NOMO-1 treated with dmso at 0.1 percent for 144 hours (cell line): ENCODE data around the gene PSEN2.

Experiments used
- DNase-seq: peaks from one replicate; lab custom pipeline; 2025; ENCODE audit not compliant: unreplicated experiment; lab: John Stamatoyannopoulos, UW

PSEN2 gene

DNA sequence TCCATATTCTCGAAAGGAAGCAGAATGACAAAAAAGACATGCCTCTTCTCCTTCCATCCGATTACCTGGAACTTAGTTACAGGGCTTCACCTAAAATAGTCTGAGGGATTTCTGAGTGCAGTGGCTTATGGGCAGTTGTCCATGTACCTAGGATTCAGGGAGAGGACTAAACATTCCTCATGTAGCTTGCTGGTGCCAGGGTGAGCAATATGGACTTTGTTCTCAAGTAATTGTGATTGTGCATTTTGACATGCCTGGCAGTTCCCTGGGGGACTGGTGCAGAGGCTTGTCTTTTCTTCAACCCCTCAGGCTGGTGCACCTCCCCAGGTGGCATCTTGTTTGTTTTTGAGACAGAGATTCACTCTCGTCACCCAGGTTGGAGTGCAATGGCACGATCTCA, 6.1 kb upstream of the PSEN2 start:
- DNase-seq, result no peak

DNA sequence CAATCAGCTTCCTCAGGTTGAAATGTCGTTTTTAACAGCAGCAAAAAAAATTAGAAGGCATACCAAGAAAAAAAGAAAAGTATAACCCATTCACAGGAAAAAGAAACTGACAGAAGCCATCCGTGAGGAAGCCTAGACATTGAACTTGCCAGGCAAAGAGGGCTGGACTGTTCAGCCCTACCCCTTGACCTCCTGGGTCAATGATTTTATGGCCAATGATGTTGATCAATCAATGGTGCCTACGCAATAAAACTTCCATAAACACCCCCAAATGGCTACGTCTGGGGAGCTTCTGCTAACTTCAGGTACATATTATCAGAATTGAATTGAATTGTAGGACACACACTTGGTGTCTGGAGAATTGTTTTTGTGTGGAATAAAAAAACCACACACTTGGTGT, 4.8 kb upstream of the PSEN2 start:
- no peak for DNase-seq

DNA sequence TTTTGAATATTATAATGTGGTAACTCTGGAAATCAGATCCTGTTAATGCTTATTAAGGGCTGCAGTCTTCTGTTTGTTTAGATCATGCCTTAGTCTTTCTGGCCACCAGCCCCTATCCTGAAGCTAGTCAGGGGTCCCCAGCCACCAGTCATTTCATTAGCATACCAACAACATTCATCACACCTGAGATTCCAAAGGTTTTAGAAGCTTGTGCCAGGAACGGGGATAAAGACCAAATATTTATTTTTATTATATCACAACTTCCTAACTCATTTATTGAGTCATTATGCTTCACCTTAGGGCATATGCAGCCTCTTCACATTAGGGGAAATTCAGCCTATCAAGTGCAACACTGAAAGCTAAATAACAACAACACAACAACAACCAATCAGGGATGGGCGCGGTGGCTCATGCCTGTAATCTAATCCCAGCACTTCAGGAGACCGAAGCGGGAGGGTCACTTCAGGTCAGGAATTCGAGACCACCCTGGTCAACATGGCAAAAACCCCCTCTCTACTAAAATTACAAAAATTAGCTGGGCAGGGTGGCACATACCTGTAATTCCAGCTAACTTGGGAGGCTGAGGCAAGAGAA, 2.9 kb upstream of the PSEN2 start:
- no peak for DNase-seq

DNA sequence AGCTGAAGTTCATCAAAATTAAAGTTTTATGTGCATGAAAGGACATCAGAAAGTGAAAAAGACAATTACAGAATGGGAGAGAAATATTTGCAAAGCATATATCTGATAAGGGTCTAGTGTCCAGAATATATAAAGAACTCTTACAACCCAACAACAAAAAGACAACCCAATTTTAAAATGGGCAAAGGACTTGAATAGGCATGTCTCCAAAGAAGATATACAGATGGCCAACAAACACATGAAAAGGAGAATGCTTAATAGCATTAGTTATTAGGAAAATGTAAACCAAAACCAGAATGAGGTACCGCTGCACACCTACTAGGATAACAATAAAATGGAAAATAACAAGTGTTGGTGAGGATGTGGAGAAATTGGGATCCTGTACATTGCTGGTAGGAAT, 1.7 kb upstream of the PSEN2 start:
- no peak for DNase-seq

DNA sequence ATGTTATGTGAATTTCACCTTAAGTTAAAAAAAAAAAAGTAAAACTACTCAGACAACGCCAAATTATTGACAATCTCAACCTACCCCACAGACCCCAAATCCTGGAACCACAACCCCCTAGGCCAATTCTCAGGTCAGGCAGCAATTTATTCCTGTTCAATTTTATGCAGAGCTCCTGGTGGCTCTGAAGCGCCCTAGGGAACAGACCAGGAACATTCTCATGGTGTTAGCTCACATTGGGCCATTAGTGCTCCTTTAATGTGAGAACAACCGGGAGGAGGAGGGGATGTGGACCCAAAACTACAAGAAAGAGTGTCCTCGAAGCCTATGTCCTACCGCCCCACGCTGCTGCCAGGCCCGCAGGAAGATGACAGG, 403 bp upstream of the PSEN2 start:
- DNase-seq, result no peak

DNA sequence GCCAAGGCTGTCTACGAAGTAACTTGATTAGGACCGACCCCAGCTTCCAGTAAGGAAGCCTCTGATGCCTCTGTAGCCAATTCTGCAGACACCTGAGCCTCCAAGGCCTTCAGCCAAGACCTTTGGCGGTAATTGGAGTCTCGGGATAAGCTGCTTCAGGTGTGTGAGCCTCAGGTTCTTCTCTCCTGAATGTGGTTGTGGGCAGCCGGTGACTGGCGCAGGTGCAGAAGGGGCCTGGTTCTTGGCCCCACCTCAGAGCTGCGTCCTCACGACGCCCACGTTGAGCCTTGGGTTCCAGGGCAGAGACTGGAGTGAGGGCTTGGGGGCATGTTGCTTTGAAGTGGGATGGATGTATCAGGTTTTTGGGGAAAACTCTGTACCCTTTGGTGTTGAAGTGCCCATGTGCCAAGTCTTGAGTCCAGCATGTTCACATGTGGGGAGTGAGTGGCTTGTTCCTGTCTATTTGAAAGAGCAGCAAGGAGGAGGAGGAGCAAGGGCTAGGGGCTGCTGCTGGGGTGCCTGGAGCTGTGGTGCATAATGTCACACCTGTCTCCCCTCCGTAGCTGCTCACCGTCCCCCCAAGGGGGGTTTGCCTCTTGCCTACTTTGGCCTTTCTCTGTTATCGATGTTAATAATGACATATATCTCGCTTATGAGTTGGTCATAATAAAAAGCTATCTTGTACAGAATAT, 1.4 kb downstream of the PSEN2 start:
- no peak for DNase-seq

DNA sequence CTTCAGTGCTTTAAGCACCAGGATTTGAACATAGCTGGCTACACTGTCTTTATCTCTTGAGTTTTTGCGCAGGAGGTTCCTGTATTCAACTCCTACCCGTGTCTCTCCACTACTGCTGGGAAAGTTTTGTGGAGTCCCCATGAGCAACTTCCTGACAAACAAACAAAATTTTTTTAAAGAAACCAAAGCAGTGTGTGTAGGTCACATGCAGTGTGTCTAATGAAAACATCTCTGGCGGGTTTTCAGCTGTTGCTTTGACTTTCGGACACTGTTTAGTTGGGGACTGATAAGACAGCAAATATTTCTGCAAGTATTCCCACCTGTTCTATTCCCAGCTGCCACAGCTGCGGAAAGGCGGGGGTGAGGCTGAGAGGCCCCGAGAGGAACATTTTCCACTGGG, 2.0 kb downstream of the PSEN2 start:
- DNase-seq, result no peak

DNA sequence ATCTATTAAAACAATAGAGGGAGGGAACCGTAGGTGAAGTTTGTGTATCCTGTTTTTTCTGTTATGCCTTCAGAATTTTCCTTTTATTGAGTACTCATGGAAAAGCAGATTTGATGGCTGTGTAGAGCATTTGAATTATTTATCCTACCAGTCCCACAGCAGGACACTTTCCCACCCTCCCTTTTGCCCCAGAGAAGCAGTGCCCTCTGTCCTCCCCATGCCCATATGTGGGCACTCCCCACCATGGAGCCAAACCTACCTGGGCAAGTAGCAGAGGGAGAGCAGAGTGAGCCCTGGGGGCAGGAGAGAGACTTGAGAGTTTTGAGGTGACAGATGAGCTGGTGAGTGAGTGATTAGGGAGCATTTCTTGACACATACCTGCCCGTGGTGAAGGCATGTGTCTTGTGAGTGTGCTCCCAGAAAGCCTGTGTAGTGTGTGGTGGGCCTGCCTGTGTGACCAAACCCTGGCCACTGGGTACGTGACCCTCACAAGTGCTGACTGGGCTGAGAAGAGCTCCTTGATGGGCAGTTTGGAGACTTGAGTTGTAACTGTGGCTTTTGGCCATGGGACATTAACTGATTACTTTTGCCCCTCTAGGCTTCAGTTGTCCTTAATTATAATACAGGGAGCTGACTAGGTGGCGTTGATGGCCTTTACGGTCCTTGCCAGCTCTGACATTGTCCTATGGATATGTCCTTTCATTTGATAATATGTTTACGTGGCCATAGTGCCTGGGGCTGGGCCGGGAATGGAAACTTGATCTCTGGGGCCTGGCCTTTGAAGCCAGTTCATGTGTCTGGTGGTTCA, 3.6 kb downstream of the PSEN2 start:
- DNase-seq, result no peak

DNA sequence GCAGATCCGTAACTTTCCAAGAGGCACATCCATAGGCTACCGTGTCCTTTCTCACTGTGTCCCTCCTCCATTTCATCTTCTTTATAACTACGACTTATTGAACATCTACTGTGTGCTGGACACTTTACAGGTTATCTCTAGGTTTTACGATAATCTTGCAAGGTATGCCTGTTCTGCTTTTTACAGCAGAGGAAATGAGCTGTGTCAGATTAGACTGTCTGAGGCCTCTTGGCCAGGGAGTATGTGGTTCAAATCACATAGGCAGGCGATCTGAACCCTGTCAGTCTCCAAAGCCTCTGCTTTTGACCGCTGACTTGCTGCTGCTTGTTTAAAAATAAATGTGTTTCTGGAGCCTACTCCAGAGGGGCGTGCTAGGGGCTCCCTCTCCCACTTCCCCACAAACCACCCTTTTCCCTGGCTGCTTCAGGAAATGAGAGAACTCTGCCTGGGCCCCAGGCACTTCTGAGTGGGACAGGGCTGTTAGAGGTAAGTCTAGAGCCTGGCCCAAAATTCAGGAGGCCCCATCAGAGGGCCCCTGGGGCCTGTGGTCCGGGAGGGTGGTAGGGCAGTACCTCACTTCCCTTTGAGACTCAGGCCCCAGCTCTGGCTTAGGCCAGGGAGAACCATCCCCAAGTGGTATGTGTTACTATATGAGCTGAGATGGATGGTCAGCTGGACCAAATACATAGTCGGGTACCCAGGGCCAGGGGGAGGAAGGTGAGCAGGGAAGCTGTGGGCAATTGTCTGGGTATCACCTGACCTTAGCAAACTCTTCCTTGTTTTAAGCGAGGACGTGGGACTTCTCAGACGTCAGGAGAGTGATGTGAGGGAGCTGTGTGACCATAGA, 4.4 kb downstream of the PSEN2 start:
- DNase-seq, result no peak

DNA sequence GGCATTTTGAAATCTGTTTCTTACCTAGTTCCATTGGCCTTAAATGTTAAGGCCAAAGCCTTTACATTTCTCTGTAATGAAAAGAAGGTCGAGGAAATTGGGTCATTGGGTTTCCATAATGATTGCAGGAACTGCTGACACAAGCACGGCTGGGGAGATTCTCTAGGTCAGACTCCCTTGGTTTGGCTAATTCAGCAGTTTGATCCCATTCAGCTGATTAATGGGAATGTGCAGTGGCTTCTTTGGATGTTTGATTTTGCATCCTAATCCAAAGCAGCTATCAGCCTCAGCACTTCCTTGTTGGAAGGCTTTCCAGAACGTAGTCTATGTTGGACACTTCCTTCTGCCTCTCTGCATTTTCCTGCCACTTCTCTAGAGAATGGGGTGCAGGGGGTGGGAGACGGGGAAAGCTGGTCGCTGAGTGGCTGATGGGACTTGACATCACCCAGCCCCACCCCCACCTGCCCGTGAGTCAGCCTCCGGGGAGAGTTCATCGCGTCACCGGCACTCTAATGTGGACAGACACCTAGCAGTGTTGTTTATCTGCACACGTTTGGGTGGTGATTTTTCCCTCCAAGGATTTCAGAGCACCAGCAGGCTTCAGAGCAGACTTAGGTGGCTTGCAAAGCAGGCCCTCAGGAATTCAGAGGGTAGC, 5.4 kb downstream of the PSEN2 start:
- DNase-seq, result no peak

DNA sequence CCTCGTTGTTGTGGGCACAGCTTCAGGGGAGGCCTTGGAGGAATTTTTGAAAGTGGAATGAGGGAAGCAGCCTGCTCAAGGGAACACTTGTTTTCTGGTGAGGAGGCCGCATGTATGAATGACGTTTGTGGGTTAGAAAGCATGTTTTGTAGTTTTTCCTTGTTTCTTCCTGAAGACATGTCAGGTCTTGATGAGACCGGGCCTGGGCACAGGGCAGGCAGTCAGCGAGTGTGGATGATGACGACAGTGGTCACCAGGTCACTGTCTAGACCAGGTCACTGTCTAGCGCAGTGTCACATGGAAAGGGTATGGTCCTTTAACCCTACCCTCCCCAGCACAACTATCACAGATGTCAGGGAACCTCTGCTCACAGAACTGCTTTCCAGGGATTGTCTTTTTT, 7.3 kb downstream of the PSEN2 start:
- no peak for DNase-seq

DNA sequence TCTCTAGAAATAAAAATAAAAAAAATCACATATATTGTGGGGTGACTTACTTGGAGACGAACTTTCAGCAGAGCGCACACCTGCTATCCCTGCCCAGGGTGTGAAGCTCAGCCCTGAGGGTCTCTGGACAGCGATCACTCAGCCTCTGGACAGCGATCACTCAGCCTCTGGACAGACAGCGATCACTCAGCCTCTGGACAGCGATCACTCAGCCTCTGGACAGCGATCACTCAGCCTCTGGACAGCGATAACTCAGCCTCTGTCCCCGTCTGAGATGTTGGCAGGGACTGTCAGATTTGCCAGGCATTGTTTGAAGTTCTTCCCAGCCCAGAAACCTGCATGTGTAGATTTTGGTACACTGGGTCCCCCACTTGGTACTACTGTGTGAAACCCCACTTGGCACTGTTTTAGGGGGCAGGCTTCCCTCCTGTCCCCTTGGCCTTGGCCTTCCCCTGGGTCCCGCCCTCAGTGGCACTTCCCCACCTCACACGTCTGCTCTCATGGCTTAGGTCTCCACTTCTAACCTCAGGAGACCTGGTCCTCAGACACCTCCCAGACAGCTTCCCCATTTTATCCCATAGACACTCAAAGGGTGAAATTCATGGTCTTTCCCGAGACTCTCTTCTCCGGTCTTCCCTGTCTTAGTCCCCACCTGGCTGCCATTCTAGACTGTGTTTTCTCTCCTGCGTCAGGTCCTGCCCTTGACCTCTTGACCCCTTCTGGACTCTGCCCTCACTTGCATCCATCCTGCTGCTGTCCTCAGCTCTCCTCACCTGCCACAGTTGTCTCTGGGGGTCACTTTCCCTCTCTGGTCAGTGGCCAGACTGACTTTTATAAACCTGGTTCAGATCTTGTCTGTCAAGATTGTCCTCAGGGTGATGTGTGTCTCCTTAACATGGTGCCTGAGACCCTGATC, 10.2 kb downstream of the PSEN2 start:
- DNase-seq, result no peak

DNA sequence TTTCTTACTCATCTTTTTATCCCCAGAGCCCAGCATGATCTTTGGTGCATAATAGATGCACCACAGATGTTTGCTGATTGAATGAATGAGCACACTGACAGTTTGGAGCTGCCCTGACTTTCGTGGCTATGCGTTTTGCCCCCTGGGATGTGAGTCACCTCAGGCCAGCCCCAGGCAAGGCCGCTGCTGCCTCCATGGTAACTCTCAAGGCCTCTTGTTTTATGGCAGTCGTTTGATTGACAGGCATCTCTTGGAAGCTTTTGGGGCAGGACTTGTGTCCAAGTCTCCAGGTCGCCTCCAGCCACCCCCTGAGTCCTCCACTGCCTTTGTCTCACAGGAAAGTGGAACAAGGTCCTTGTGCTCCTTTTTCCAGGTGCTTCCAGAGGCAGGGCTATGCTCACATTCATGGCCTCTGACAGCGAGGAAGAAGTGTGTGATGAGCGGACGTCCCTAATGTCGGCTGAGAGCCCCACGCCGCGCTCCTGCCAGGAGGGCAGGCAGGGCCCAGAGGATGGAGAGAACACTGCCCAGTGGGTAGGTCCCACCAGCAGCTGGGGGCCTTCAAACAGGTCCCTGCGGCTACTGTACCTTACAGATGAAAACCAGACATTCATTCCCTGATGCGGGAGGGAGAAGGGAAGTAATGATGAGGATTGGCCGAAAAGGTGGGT, 11.2 kb downstream of the PSEN2 start:
- no peak for DNase-seq

DNA sequence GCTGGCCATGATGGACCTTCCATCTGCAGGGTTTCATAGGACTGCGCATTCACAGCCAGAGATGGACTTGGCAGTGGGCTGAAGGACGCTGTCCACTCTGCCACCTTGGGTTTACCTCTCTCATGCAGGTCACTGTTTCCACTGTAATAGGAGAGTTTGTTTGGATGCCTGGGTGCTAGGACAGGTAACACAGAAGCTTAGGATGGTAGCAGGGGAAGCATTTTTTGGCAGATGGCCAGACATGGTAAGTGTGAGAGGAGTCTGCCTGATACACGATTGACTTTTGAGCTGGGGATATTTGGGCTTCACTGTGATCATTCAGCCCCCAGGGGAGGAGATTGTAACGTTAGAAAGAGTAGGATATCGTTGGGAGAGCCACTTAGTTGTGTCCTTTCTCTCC, 11.8 kb downstream of the PSEN2 start:
- no peak for DNase-seq

DNA sequence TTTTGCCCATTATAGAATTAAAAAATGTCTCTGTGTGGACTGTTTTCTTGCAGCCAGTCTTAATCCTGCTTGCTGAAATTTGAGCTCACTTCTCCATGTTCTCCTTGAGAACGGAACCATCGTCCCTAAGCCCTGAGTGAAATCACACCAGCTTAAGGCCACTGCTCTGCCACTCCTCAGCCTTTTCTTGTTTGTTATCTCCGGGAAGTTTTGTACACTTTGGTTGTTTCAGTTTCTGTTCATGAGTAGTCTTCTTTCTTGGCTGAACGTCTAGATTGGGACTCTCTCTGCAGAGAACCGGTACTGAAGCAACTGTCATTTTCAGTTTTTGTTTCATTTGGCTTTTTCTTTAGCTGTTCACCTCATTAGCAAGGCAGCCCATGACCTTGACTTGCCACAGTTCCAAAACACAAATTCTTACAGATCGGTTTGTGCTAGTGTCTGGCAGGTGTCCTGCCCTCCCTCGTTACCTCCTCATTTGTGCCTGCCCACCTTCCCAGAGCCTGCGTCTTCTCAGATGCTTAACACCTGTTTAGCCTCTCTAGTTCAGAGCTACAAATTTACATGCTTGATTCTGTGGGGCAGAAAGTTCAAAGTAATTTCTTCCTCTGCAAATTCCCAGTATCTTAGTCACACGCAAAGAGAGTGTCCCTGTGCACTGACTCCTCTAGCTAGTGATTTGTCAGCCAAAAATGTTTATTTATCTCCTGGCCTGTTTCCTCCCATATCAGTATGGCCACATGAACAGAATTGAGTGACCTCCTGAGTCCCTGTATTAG, 12.4 kb downstream of the PSEN2 start:
- no peak for DNase-seq

DNA sequence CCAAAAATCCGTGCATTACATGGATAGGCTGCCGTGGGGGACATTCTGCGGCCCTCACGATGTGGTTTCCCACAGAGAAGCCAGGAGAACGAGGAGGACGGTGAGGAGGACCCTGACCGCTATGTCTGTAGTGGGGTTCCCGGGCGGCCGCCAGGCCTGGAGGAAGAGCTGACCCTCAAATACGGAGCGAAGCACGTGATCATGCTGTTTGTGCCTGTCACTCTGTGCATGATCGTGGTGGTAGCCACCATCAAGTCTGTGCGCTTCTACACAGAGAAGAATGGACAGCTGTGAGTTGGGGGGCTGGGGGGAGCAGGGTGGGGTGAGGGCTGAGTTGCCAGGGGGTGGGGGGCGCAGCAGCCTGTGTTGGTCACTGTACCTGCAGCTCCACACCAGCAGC, 13.2 kb downstream of the PSEN2 start:
- DNase-seq, result no peak

DNA sequence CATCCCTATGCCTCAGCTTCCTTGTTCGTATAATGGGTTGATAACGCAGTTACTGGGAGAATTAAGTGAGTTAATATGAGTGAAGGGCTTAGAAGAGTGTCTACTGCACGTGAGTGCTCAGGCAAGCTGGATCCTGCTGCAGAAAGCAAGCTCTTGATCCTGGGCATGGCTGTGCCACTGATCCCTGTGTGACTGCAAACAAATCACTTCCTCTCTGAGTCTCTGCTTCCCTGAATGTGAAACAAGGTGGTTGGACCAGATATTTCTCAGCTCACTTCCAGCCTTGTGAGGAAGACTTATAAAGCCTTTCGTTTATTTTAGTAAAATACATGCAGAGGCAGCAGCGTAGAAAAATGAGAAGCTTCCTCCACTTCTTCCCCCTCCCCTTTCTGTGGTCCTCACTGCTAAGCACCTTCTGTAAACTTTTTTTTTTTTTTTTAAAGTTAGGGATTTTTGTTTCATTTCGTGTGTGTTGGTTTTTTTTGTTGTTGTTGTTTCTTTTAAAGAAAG, 13.8 kb downstream of the PSEN2 start:
- DNase-seq, result no peak
